ENCODE measurements around the gene ZAR1L.

Gene ZAR1L

GRCh38 chr13:32254916-32255723, 60.0 kb downstream of the ZAR1L start:
- no peak for DNase-seq

- DNase-seq: no peak
Measured at GRCh38 chr13:32254416-32254815, 60.7 kb downstream of the ZAR1L start.

GRCh38 chr13:32253911-32254399, 61.2 kb downstream of the ZAR1L start:
- no peak for DNase-seq

Measured in GDM1 (cell line).